ENCODE measurements around the gene SPATA31C1. TPM values are rescaled to one million over a fixed set of nuclear protein-coding genes. Genes with fewer than 3 reads are reported as not detected.
"Not testable (repeated sequence)": the region's sequence is repeated elsewhere in the genome, so short reads cannot be mapped to it uniquely, and the experiment has no call there.

The SPATA31C1 gene
- total RNA-seq, 6 experiments from 2014 or later: not detected

- no peak for TF ChIP-seq CTCF (IDR thresholded peaks at IDR 0.05)
- Mint-ChIP-seq H3K4me3 (no peak overlapping the region), H3K4me1 (ENCODE audit: low read depth) (peaks cover 8% of the 10 kb centered on the region; the same call in 1 of the 2 replicates), H3K9me3 (peaks cover 3% of the 10 kb centered on the region; the same call in 1 of the 2 replicates), H3K27ac (no peak overlapping the region), H3K36me3 (ENCODE audit: low read depth) (no peaks in the 10 kb centered on the region), H3K27me3 (ENCODE audit: insufficient read depth) (peaks cover 6% of the 10 kb centered on the region)
- no peak for DNase-seq
Observed at GRCh38 chr9:87909310-87910041, 8.3 kb upstream of the SPATA31C1 start.

DNA sequence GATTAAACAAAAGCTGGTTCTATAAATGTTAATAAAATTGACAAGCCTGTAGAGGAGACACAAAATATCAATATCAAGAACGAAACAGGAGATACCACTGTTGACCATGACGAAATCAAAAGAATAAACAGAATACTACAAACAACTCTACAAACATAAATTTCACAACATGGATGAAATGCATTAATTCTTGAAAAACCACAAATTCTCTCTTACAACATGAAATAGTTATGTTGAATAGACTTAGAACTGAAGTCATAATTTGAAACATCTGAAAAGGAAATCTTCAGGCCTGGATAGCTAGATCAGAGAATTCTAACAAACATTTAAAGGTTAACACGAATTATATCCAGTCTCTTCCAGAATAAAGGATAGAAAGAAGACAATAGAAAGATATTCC lies 6.9 kb upstream of the SPATA31C1 start:
- Mint-ChIP-seq H3K27ac (no peak overlapping the region), H3K4me1 (ENCODE audit: low read depth) (peaks cover 8% of the 10 kb centered on the region; the same call in 1 of the 2 replicates), H3K4me3 (peak overlapping the region; percentile 31; the same call in 1 of the 2 replicates), H3K27me3 (ENCODE audit: insufficient read depth) (peaks cover 3% of the 10 kb centered on the region), H3K36me3 (ENCODE audit: low read depth) (no peaks in the 10 kb centered on the region), H3K9me3 (peaks cover 3% of the 10 kb centered on the region; the same call in 1 of the 2 replicates)
- DNase-seq: no peak
- TF ChIP-seq CTCF (IDR thresholded peaks at IDR 0.05): no peak

DNA sequence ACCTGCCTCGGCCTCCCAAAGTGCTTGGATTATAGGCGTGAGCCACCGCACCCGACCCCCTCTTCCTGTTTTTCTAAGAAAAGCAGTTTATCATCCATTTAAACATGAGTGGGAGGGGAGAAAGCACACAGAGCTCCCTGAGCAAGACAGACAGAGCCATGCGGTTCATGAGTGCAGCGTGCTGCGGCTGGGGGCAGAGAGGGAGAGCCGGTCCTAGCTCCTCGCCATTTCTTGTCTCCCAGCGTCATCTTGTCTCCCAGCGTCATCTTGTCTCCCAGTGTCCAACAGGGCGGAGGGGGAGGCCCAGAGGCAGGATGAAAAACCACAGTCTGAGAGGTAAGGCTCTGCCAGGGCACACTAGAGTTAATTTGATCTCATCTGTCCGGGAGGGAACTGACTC lies 1.3 kb downstream of the SPATA31C1 start:
- H3K4me3 Mint-ChIP-seq; H3K36me3 Mint-ChIP-seq (ENCODE audit: low read depth); H3K27me3 Mint-ChIP-seq (ENCODE audit: insufficient read depth); H3K27ac Mint-ChIP-seq; H3K9me3 Mint-ChIP-seq; DNase-seq; H3K4me1 Mint-ChIP-seq (ENCODE audit: low read depth): not testable (repeated sequence)

GRCh38 chr9:87921561-87921960 lies 3.8 kb downstream of the SPATA31C1 start:
- DNase-seq; H3K4me1 Mint-ChIP-seq (ENCODE audit: low read depth); H3K4me3 Mint-ChIP-seq; H3K9me3 Mint-ChIP-seq; H3K27ac Mint-ChIP-seq; H3K36me3 Mint-ChIP-seq (ENCODE audit: low read depth); H3K27me3 Mint-ChIP-seq (ENCODE audit: insufficient read depth): not testable (repeated sequence)

DNA sequence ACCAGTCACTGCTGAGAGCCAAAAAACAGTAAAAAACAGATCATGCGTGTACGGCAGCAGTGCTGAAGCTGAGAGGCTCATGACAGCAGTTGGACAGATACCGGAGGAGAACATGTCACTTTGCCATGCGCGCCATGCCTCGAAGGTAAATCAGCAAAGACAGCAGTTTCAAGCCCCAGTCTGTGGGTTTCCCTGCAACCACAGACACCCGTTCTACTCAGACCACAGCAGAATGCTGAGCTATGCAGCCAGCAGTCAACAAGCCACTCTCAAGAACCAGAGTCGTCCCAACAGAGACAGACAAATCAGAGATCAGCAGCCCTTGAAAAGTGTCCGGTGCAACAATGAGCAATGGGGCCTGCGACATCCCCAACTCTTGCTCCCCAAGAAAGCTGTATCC lies 5.2 kb downstream of the SPATA31C1 start:
- not testable (repeated sequence) for H3K36me3 Mint-ChIP-seq (ENCODE audit: low read depth); H3K4me1 Mint-ChIP-seq (ENCODE audit: low read depth); H3K27ac Mint-ChIP-seq; H3K27me3 Mint-ChIP-seq (ENCODE audit: insufficient read depth); H3K9me3 Mint-ChIP-seq; DNase-seq; H3K4me3 Mint-ChIP-seq

- DNase-seq; H3K27ac Mint-ChIP-seq; H3K27me3 Mint-ChIP-seq (ENCODE audit: insufficient read depth); H3K4me1 Mint-ChIP-seq (ENCODE audit: low read depth); H3K36me3 Mint-ChIP-seq (ENCODE audit: low read depth); H3K4me3 Mint-ChIP-seq; H3K9me3 Mint-ChIP-seq: not testable (repeated sequence)
Observed at GRCh38 chr9:87924851-87925250, 7.1 kb downstream of the SPATA31C1 start.

DNA sequence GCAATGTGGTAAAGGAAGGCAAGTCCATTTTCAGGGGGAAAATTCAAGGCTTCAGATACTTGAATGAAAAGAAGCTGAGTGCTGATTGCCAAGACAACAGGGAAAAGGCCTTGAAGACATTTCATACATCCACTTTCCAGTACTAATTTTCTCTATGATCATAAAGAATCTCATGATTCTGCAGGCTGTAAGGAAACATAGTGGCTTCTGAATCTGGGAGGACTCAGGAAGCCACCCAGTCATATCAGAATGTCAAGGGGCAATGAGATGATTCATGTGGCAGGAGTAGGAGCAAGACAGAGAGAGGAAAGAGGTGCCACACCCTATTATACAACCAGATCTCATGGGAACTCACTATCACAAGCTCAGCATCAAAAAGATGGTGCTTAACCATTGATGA lies 11.4 kb downstream of the SPATA31C1 start:
- not testable (repeated sequence) for H3K4me3 Mint-ChIP-seq; H3K27me3 Mint-ChIP-seq (ENCODE audit: insufficient read depth); H3K9me3 Mint-ChIP-seq; H3K27ac Mint-ChIP-seq; H3K4me1 Mint-ChIP-seq (ENCODE audit: low read depth); DNase-seq; H3K36me3 Mint-ChIP-seq (ENCODE audit: low read depth)

DNA sequence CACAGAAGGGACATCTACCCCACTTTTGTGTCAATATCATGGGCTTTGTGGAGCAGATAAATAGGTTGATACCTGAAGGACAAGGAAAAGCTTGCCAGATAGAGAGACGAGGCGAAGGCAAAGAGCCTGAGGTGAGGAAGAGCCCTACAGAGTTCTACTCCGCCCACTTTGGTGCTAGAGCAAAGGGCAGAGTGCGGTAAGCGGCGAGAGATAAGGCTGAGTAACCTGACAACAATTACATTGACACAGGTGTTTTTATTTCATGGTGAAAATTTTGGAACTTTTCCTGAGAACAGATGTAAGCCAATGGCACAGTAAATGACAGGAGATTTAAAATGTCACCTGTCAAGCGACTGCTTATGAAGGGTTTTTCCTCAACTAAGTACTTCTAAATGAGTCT lies 16.7 kb downstream of the SPATA31C1 start:
- not testable (repeated sequence) for H3K36me3 Mint-ChIP-seq (ENCODE audit: low read depth); DNase-seq; H3K27ac Mint-ChIP-seq; H3K27me3 Mint-ChIP-seq (ENCODE audit: insufficient read depth); H3K4me1 Mint-ChIP-seq (ENCODE audit: low read depth); H3K9me3 Mint-ChIP-seq; H3K4me3 Mint-ChIP-seq

- not testable (repeated sequence) for H3K4me1 Mint-ChIP-seq (ENCODE audit: low read depth); H3K9me3 Mint-ChIP-seq; H3K27ac Mint-ChIP-seq; H3K27me3 Mint-ChIP-seq (ENCODE audit: insufficient read depth); H3K36me3 Mint-ChIP-seq (ENCODE audit: low read depth); H3K4me3 Mint-ChIP-seq; DNase-seq
Observed at GRCh38 chr9:87937352-87937751, 19.6 kb downstream of the SPATA31C1 start.

- not testable (repeated sequence) for H3K36me3 Mint-ChIP-seq (ENCODE audit: low read depth); H3K27ac Mint-ChIP-seq
Observed at GRCh38 chr9:87937918-87938317, 20.2 kb downstream of the SPATA31C1 start.

GRCh38 chr9:87938336-87938735 lies 20.6 kb downstream of the SPATA31C1 start:
- not testable (repeated sequence) for DNase-seq; H3K4me1 Mint-ChIP-seq (ENCODE audit: low read depth); H3K4me3 Mint-ChIP-seq; H3K36me3 Mint-ChIP-seq (ENCODE audit: low read depth); H3K27ac Mint-ChIP-seq; H3K27me3 Mint-ChIP-seq (ENCODE audit: insufficient read depth); H3K9me3 Mint-ChIP-seq

More at GRCh38 chr9:87937918-87938317, 20.2 kb downstream of the SPATA31C1 start:
- H3K4me3 Mint-ChIP-seq; H3K4me1 Mint-ChIP-seq (ENCODE audit: low read depth); H3K27me3 Mint-ChIP-seq (ENCODE audit: insufficient read depth); DNase-seq; H3K9me3 Mint-ChIP-seq: not testable (repeated sequence)

- not testable (repeated sequence) for H3K4me3 Mint-ChIP-seq; H3K27ac Mint-ChIP-seq; H3K4me1 Mint-ChIP-seq (ENCODE audit: low read depth); H3K36me3 Mint-ChIP-seq (ENCODE audit: low read depth); H3K9me3 Mint-ChIP-seq; DNase-seq; H3K27me3 Mint-ChIP-seq (ENCODE audit: insufficient read depth)
Observed at GRCh38 chr9:87939096-87939495, 21.3 kb downstream of the SPATA31C1 start.

Data from HFFc6 (cell line).